RWPE2 (cell line): ENCODE data around the gene BIN1.

ENCODE experiments used
- ATAC-seq: fragments of 200-7000 bp; cut with Tn5 transposase; 3 replicates; pipeline ENCODE4 v1.9.1; 2021; ENCODE audit warnings: low read depth
- DNase-seq: peaks from one replicate; pipeline ENCODE4 v3.0.0-alpha.2; 2020; ENCODE audit warnings: low spot score
- H3K27ac ChIP-seq: fragments of 450-650 bp; 2 replicates; pipeline ENCODE4 v1.5.1; 2017; ENCODE audit warnings: mild to moderate bottlenecking; ENCODE audit not compliant: poor library complexity, severe bottlenecking
- H3K27me3 ChIP-seq: fragments of 250-450 bp; sonication (Bioruptor Pico); 2 replicates; pipeline ENCODE4 v1.5.1; 2021; ENCODE audit warnings: mild to moderate bottlenecking, moderate library complexity; ENCODE audit not compliant: insufficient read depth, poor library complexity, severe bottlenecking
- H3K36me3 ChIP-seq: fragments of 250-450 bp; sonication (Bioruptor Pico); 2 replicates; pipeline ENCODE4 v1.5.1; 2020; ENCODE audit warnings: low read depth, mild to moderate bottlenecking, moderate library complexity
- H3K4me1 ChIP-seq: fragments of 250-450 bp; sonication (Bioruptor Pico); 2 replicates; pipeline ENCODE4 v1.5.1; 2021; ENCODE audit warnings: mild to moderate bottlenecking, moderate library complexity; ENCODE audit not compliant: insufficient read depth, poor library complexity, severe bottlenecking
- H3K4me3 ChIP-seq: fragments of 250-450 bp; sonication (Bioruptor Pico); 2 replicates; pipeline ENCODE4 v1.5.1; 2021; ENCODE audit warnings: mild to moderate bottlenecking, moderate library complexity; ENCODE audit not compliant: severe bottlenecking
- H3K9me3 ChIP-seq: fragments of 250-450 bp; sonication (Bioruptor Pico); 2 replicates; pipeline ENCODE4 v1.5.1; 2021; ENCODE audit warnings: mild to moderate bottlenecking, moderate library complexity; ENCODE audit not compliant: severe bottlenecking
- CTCF ChIP-seq: fragments of 450-650 bp; IDR thresholded peaks from one replicate; pipeline ENCODE4 v1.5.1; 2017; ENCODE audit warnings: mild to moderate bottlenecking, moderate library complexity; ENCODE audit not compliant: poor library complexity, severe bottlenecking

The BIN1 gene

GRCh38 chr2:127088706-127089105, 18.2 kb downstream of the BIN1 start:
- Histone ChIP-seq H3K27ac (no peak overlapping the region), H3K36me3 (no peaks in the 10 kb centered on the region), H3K27me3 (no peaks in the 10 kb centered on the region), H3K4me1 (peaks cover 7% of the 10 kb centered on the region), H3K9me3 (no peaks in the 10 kb centered on the region), H3K4me3 (no peak overlapping the region)
- no peak for ATAC-seq
- DNase-seq = no peak
- TF ChIP-seq CTCF = no peak

- Histone ChIP-seq H3K4me1 (peaks cover 1% of the 10 kb centered on the region), H3K4me3 (no peak overlapping the region), H3K27me3 (no peaks in the 10 kb centered on the region), H3K27ac (no peak overlapping the region), H3K36me3 (no peaks in the 10 kb centered on the region), H3K9me3 (no peaks in the 10 kb centered on the region)
- no peak for TF ChIP-seq CTCF
- ATAC-seq (no peak), DNase-seq (no peak)
These were observed 19.0 kb downstream of the BIN1 start for GRCh38 chr2:127087791-127088495.

- no peaks in the 10 kb centered on the region for H3K36me3 ChIP-seq
- ATAC-seq (no peak), DNase-seq (no peak)
- no peaks in the 10 kb centered on the region for H3K27me3 ChIP-seq
- H3K4me1 ChIP-seq = no peaks in the 10 kb centered on the region
- no peak overlapping the region for H3K27ac ChIP-seq
- TF ChIP-seq CTCF = no peak
- no peaks in the 10 kb centered on the region for H3K9me3 ChIP-seq
- no peak overlapping the region for H3K4me3 ChIP-seq
These were observed 19.8 kb downstream of the BIN1 start for GRCh38 chr2:127086990-127087790.

GRCh38 chr2:127085317-127085681, 21.7 kb downstream of the BIN1 start:
- H3K4me1 ChIP-seq = no peaks in the 10 kb centered on the region
- no peaks in the 10 kb centered on the region for H3K36me3 ChIP-seq
- no peak overlapping the region for H3K4me3 ChIP-seq
- H3K9me3 ChIP-seq = no peaks in the 10 kb centered on the region
- H3K27ac ChIP-seq = no peak overlapping the region
- TF ChIP-seq CTCF = no peak
- DNase-seq (no peak), ATAC-seq (peak; percentile 29; the same call in 2 of the 3 replicates)
- no peaks in the 10 kb centered on the region for H3K27me3 ChIP-seq
